ENCODE data around the gene GPR21. TPM values are rescaled to one million over a fixed set of nuclear protein-coding genes. Genes with fewer than 3 reads are reported as not detected.

Gene GPR21
- total and polyA plus RNA-seq, 12 donors = 0.25 to 0.95 (median 0.61) TPM; not detected in 4

DNA sequence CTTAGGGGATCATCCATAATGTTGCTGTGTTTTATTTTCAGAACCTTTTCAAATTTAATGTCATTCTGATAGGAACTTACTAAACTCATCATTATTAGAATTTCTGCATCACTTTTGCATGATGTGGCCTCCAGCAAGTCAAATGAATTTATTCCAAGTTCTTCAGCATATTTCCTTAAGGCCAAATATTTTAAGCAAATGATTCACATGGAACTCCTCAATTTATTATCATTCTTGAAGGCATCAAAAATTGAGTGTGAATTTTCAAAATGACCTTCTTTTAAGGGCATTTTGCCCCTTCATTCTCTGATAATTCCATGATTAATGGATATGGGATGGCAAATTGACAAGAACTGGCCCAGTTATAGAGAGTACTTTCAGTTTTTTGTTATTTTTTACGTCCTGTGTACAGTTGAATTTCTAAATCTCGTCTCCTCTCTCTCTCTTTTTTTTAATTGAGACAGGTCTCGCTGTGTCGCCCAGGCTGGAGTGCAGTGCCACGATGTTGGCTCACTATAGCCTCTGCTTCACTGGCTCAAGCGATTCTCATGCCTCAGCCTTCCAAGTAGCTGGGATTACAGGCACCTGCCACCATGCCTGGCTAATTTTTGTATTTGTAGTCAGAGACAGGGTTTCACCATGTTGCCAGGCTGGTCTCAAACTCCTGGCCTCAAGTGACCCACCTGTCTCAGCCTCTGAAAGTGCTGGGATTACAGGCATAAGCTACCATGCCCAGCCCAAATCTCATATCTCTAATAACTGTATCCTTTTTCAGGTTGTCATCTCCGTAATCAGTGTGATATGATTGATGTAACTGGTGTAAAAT, 29.1 kb downstream of the GPR21 start:
- intact Hi-C loops (cut with DNase I) = no loop called here
- DNase-seq = no peak

GRCh38 chr9:123063177-123063598, 29.7 kb downstream of the GPR21 start:
- TF ChIP-seq, protein P1, sequence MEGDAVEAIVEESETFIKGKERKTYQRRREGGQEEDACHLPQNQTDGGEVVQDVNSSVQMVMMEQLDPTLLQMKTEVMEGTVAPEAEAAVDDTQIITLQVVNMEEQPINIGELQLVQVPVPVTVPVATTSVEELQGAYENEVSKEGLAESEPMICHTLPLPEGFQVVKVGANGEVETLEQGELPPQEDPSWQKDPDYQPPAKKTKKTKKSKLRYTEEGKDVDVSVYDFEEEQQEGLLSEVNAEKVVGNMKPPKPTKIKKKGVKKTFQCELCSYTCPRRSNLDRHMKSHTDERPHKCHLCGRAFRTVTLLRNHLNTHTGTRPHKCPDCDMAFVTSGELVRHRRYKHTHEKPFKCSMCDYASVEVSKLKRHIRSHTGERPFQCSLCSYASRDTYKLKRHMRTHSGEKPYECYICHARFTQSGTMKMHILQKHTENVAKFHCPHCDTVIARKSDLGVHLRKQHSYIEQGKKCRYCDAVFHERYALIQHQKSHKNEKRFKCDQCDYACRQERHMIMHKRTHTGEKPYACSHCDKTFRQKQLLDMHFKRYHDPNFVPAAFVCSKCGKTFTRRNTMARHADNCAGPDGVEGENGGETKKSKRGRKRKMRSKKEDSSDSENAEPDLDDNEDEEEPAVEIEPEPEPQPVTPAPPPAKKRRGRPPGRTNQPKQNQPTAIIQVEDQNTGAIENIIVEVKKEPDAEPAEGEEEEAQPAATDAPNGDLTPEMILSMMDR (IDR thresholded peaks at IDR 0.05) = no peak
- no peak for DNase-seq
- no peaks in the 10 kb centered on the region for H3K27me3 ChIP-seq
- H3K27ac ChIP-seq = no peak overlapping the region
- whole genome bisulfite sequencing, 2 donors = 71 to 74% methylated on average over 2 of the region's 2 CpGs
- intact Hi-C loops (cut with DNase I) = no loop called here
- peaks cover 0 to 49% (median 19%) of the 10 kb centered on the region in 9 donors for H3K36me3 ChIP-seq
- no peaks in the 10 kb centered on the region for H3K4me1 ChIP-seq
- no peaks in the 10 kb centered on the region for H3K9me3 ChIP-seq
- ATAC-seq = no peak
- H3K4me3 ChIP-seq = no peak overlapping the region

More for the DNA sequence above, 29.1 kb downstream of the GPR21 start:
- Histone ChIP-seq H3K27ac (no peak overlapping the region), H3K4me1 (no peaks in the 10 kb centered on the region), H3K36me3 (peaks cover 0 to 43% (median 19%) of the 10 kb centered on the region in 9 donors), H3K9me3 (no peaks in the 10 kb centered on the region), H3K27me3 (no peaks in the 10 kb centered on the region), H3K4me3 (no peak overlapping the region)
- 90% methylated on average over 7 of the region's 7 CpGs for WGBS, 2 donors
- ATAC-seq = no peak
- TF ChIP-seq, protein P1 (IDR thresholded peaks at IDR 0.05) = no peak

DNA sequence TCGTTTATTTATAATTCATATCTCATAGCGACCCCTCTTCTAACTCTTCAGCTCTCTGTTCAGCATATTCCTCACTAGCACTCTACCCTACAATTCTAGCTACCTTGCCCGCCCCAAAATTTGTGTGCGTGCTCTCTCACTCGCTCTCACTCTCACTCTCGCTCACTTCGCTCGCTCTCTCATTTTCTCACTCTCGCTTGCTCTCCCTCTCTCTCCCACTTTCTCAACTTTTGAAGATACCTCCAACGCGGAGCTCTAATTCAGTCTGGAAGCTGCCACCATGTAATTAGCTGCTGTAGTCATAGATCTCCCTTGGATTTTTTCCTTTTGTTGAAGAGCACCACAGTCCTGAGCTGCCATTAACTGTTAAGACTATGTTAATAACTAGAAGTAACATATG, 30.4 kb downstream of the GPR21 start:
- WGBS, 2 donors = 93 to 97% methylated on average over 11 of the region's 11 CpGs
- H3K4me1 ChIP-seq = no peaks in the 10 kb centered on the region
- H3K9me3 ChIP-seq = no peaks in the 10 kb centered on the region
- intact Hi-C loops (cut with DNase I) = no loop called here
- no peak overlapping the region for H3K4me3 ChIP-seq
- TF ChIP-seq, protein P1 (IDR thresholded peaks at IDR 0.05) = no peak
- H3K27ac ChIP-seq = no peak overlapping the region
- H3K27me3 ChIP-seq = no peaks in the 10 kb centered on the region
- ATAC-seq (no peak), DNase-seq (no peak)
- peaks cover 0 to 52% (median 19%) of the 10 kb centered on the region in 9 donors for H3K36me3 ChIP-seq

DNA sequence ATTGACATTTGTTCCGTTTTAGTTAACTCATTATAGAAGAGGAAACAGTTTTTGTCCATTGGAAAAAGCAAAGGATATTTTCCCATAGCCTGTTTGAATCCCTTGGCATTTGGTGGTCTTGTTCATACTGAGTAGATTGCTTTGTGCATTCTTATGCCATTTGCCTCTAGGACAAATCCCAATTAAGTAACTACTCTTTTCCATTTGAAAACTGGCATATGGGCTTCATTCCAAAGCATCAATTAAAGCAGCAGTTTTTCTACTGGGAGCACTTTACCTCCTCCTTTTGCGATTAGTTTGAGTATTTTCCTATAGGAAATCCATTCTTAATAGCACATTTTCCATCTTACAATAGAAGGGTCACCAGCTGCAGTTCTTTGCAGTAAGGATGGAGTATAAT, 31.2 kb downstream of the GPR21 start:
- ATAC-seq (no peak), DNase-seq (no peak)
- TF ChIP-seq, protein P1 (IDR thresholded peaks at IDR 0.05) = no peak
- Histone ChIP-seq H3K27me3 (no peaks in the 10 kb centered on the region), H3K4me1 (peaks cover 0 to 6% (median 0%) of the 10 kb centered on the region in 9 donors), H3K36me3 (peaks cover 0 to 60% (median 19%) of the 10 kb centered on the region in 9 donors), H3K27ac (no peak overlapping the region), H3K4me3 (no peak overlapping the region), H3K9me3 (no peaks in the 10 kb centered on the region)
- intact Hi-C loops (cut with DNase I) = no loop called here
- 84 to 86% methylated on average over 2 of the region's 2 CpGs for WGBS, 2 donors

All from heart right ventricle (tissue), 16 donors.